NAMALWA (cell line): ENCODE measurements around the gene ZNF474.

ENCODE experiments used
- DNase-seq: peaks from one replicate; pipeline ENCODE4 v3.0.0-alpha.2; 2015; ENCODE audit warnings: low spot score

The ZNF474 gene

GRCh38 chr5:122180863-122181548 lies 51.7 kb downstream of the ZNF474 start:
- DNase-seq = no peak

- DNase-seq = no peak
These were observed 52.5 kb downstream of the ZNF474 start for GRCh38 chr5:122181863-122182262.

- DNase-seq = no peak
These were observed 53.2 kb downstream of the ZNF474 start for GRCh38 chr5:122182491-122182921.

GRCh38 chr5:122183098-122183787 lies 53.9 kb downstream of the ZNF474 start:
- no peak for DNase-seq

GRCh38 chr5:122183788-122184170 lies 54.4 kb downstream of the ZNF474 start:
- no peak for DNase-seq

GRCh38 chr5:122184676-122185255 lies 55.4 kb downstream of the ZNF474 start:
- no peak for DNase-seq

- no peak for DNase-seq
These were observed 58.1 kb downstream of the ZNF474 start for GRCh38 chr5:122187426-122187825.

- no peak for DNase-seq
These were observed 60.8 kb downstream of the ZNF474 start for GRCh38 chr5:122190156-122190555.

GRCh38 chr5:122192497-122193496 lies 63.5 kb downstream of the ZNF474 start:
- peak; percentile 80 for DNase-seq

GRCh38 chr5:122195802-122196394 lies 66.6 kb downstream of the ZNF474 start:
- peak; percentile 34 for DNase-seq

GRCh38 chr5:122199146-122199545 lies 69.8 kb downstream of the ZNF474 start:
- no peak for DNase-seq

- no peak for DNase-seq
These were observed 71.1 kb downstream of the ZNF474 start for GRCh38 chr5:122200450-122200849.

- no peak for DNase-seq
These were observed 71.5 kb downstream of the ZNF474 start for GRCh38 chr5:122200865-122201264.

GRCh38 chr5:122201365-122201764 lies 72.0 kb downstream of the ZNF474 start:
- DNase-seq = no peak

- no peak for DNase-seq
These were observed 73.6 kb downstream of the ZNF474 start for GRCh38 chr5:122202952-122203351.
